Testis (tissue), 3 donors: ENCODE results near the gene CACNB1. TPM values are rescaled to one million over a fixed set of nuclear protein-coding genes. Genes with fewer than 3 reads are reported as not detected.

Source experiments
- DNase-seq: peaks from one replicate; pipeline ENCODE4 v3.0.0-alpha.2; 2019
- H3K27ac ChIP-seq, 2 donors: fragments of 200-600 bp; sonication (generic); one replicate each; pipeline ENCODE4 v1.5.1; 2019
- H3K27me3 ChIP-seq: fragments of 200-600 bp; sonication (generic); one replicate; pipeline ENCODE4 v1.5.1; 2019
- H3K36me3 ChIP-seq: fragments of 200-600 bp; sonication (generic); one replicate; pipeline ENCODE4 v1.5.1; 2017; ENCODE audit warnings: low read depth; ENCODE audit errors: missing control alignments
- H3K4me1 ChIP-seq: fragments of 200-600 bp; sonication (generic); one replicate; pipeline ENCODE4 v1.5.1; 2019
- H3K4me3 ChIP-seq, 2 donors: fragments of 200-600 bp; sonication (generic); one replicate each; pipeline ENCODE4 v1.5.1; 2017 to 2019
- H3K9me3 ChIP-seq: fragments of 200-600 bp; sonication (generic); one replicate; pipeline ENCODE4 v1.5.1; 2017
- CTCF ChIP-seq, 3 experiments: fragments of 450-650 bp in 2 of 3; fragments of 200-600 bp in 1 of 3; sonication (generic) in 1 of 3; IDR thresholded peaks; one replicate each; pipeline ENCODE4 v1.5.1; 2016 to 2019; ENCODE audit warnings: antibody characterized with exemption in 3 of 3, mild to moderate bottlenecking in 2 of 3, moderate library complexity in 1 of 3
- POLR2A ChIP-seq: fragments of 450-650 bp; IDR thresholded peaks from one replicate; pipeline ENCODE4 v1.6.1; 2017; ENCODE audit warnings: antibody characterized with exemption, mild to moderate bottlenecking, moderate library complexity
- WGBS, 2 donors: methylation state at CpG; one replicate each; pipeline ENCODE4 v1.1.5; 2018; 5-methylcytosine and 5-hydroxymethylcytosine counted together
- intact Hi-C: fragments of 100-400 bp; cut with DNase I; formaldehyde crosslinking; loops from one replicate; pipeline ENCODE4 v1.15.1; 2023; ENCODE audit warnings: low total_unique reads
- polyA plus RNA-seq: library from polyadenylated mRNA; stranded (reverse); fragments of 350-450 nt; fragmentation: Illumina TruSeq; extraction: RNeasy Lipid Tissue Mini Kit (QIAGEN cat#74804); gene quantifications from one replicate; pipeline ENCODE4 v1.2.3, GENCODE V29; 2014; ENCODE audit warnings: low read depth, low replicate concordance; ENCODE audit not compliant: insufficient read depth
- total RNA-seq, 2 donors: library from RNA; depleted of rRNA; stranded (reverse); fragments of >200 nt; gene quantifications; one replicate each; pipeline ENCODE4 v1.2.3, GENCODE V29; 2016

Gene CACNB1
- total and polyA plus RNA-seq, 3 donors from 2014 or later = 11.3 to 19.8 (median 18.1) TPM

DNA sequence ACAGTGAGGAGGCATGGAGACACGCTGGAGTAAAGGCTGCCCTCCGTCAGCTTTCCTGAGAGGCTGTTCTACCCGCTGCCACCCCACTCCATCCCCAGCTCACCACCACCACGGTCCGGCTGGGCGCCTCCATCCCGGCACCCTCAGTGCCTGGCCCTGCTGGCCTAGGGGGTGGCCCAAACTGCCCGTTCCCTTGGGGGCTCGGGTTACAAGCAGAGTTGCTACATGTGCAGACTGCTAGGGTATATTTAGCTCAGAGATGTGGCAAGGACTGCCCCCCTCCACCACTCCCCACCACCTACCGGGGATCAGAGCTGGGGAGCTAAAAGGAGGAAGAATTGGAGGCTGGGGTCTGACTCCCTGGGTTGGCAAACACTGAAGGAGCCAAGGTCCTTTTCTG, 4.1 kb downstream of the CACNB1 start:
- Histone ChIP-seq H3K27ac (no peak overlapping the region), H3K9me3 (no peaks in the 10 kb centered on the region), H3K27me3 (no peaks in the 10 kb centered on the region), H3K4me1 (peaks cover 36% of the 10 kb centered on the region), H3K4me3 (no peak overlapping the region), H3K36me3 (no peaks in the 10 kb centered on the region)
- no peak for DNase-seq
- intact Hi-C loops = no loop called here
- TF ChIP-seq CTCF (IDR thresholded peaks at IDR 0.05) (no peak), POLR2A (no peak)
- WGBS, 2 donors = 76 to 77% methylated on average over 10 of the region's 10 CpGs

- no peak for DNase-seq
- Histone ChIP-seq H3K4me1 (peaks cover 31% of the 10 kb centered on the region), H3K27ac (no peak overlapping the region), H3K9me3 (no peaks in the 10 kb centered on the region), H3K36me3 (no peaks in the 10 kb centered on the region), H3K4me3 (no peak overlapping the region), H3K27me3 (no peaks in the 10 kb centered on the region)
- TF ChIP-seq POLR2A (no peak), CTCF (IDR thresholded peaks at IDR 0.05) (no peak)
- 93 to 95% methylated on average over 16 of the region's 16 CpGs for WGBS, 2 donors
- intact Hi-C loops = no loop called here
These were observed 4.6 kb downstream of the CACNB1 start for GRCh38 chr17:39192901-39193300.

DNA sequence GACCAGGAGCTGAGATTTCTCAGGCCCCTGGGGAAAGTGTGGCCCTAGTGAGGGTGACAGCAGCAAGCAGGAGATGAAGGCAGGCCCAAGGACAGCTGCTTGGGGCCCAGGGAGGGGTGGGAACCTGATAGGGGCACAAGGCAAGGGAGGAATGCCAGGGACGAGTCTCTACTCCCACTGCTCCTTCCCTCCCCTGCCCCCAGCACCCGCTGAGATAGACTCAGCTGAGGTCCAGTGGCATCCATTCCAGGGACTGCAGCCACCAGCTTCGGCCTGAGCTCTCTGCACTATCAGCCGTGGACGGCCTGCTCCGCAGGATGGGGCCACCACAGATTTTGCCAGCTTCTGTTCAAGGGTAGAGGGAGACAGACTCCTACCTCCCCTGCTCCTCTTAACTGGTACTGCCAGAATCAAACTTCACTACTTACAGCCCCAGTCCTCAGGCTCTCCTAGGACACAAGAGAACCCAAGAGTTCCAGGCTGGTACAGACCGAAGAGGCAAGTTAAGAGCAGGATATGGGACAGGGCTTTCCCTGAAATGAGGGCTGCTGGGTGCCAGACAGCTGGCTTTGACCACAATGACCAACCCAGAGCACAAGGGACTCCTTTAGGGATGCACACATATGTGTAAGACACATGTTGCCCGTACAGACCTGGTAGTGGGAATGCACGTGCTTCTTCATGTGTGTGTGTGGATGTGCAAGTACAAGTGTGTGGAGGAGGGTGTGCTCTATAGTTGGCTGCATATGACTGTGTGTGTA, 5.5 kb downstream of the CACNB1 start:
- H3K4me3 ChIP-seq = no peak overlapping the region
- no peaks in the 10 kb centered on the region for H3K27me3 ChIP-seq
- TF ChIP-seq POLR2A (no peak), CTCF (IDR thresholded peaks at IDR 0.05) (no peak)
- WGBS, 2 donors = 66 to 80% methylated on average over 5 to 9 of the region's 9 CpGs
- no peaks in the 10 kb centered on the region for H3K36me3 ChIP-seq
- no peaks in the 10 kb centered on the region for H3K9me3 ChIP-seq
- peak; percentile 46 for DNase-seq
- intact Hi-C loops = no loop called here
- peaks cover 29% of the 10 kb centered on the region for H3K4me1 ChIP-seq
- no peak overlapping the region for H3K27ac ChIP-seq

GRCh38 chr17:39187152-39187830, 10.2 kb downstream of the CACNB1 start:
- DNase-seq = no peak
- peaks cover 5% of the 10 kb centered on the region for H3K4me1 ChIP-seq
- H3K4me3 ChIP-seq = no peak overlapping the region
- intact Hi-C loops = no loop called here
- no peaks in the 10 kb centered on the region for H3K27me3 ChIP-seq
- H3K27ac ChIP-seq = no peak overlapping the region
- WGBS, 2 donors = 95 to 96% methylated on average over 9 of the region's 9 CpGs
- no peaks in the 10 kb centered on the region for H3K36me3 ChIP-seq
- H3K9me3 ChIP-seq = no peaks in the 10 kb centered on the region
- TF ChIP-seq POLR2A (no peak), CTCF (IDR thresholded peaks at IDR 0.05) (no peak)
